K562 (cell line): ENCODE measurements around the gene SLC25A33.

Experiments
- JUND ChIP-seq, 2 experiments: IDR thresholded peaks; 2 replicates in 1 of 2; 3 replicates in 1 of 2; pipeline ENCODE4 v1.6.1; 2011; ENCODE audit warnings: borderline replicate concordance in 2 of 2, low read depth in 2 of 2, low read length in 2 of 2, improper control_type of control experiment in 1 of 2, missing biosample characterization in 1 of 2, missing genetic modification characterization in 1 of 2, missing genetic modification reagents in 1 of 2
- NFYB ChIP-seq: IDR thresholded peaks from 2 replicates; pipeline ENCODE4 v1.6.1; 2011; ENCODE audit warnings: mild to moderate bottlenecking, moderate library complexity; ENCODE audit not compliant: insufficient read length; ENCODE audit errors: extremely low read depth
- POLR2A ChIP-seq: fragments of 450-650 bp; conservative IDR thresholded peaks from 2 replicates; pipeline ENCODE4 v1.6.1; 2016
- POLR2AphosphoS5 ChIP-seq: IDR thresholded peaks from 2 replicates; pipeline ENCODE4 v1.6.1; 2011; ENCODE audit warnings: mild to moderate bottlenecking, low read depth, low read length, moderate library complexity; ENCODE audit not compliant: control insufficient read depth, insufficient read depth
- SIN3A ChIP-seq, 2 experiments: fragments of 150-350 bp in 1 of 2; IDR thresholded peaks; 2 replicates each; pipeline ENCODE4 v1.6.1; 2011 to 2016; ENCODE audit warnings: borderline replicate concordance in 2 of 2, low read depth in 2 of 2, low read length in 2 of 2, mild to moderate bottlenecking in 2 of 2, moderate library complexity in 2 of 2; ENCODE audit not compliant: control insufficient read depth in 1 of 2
- SNIP1 ChIP-seq: fragments of 450-650 bp; IDR thresholded peaks from 2 replicates; pipeline ENCODE4 v1.7.1; 2017; ENCODE audit warnings: low read depth, mild to moderate bottlenecking
- SRSF9 ChIP-seq: fragments of 200-400 bp; formaldehyde crosslinking; IDR thresholded peaks from 2 replicates; pipeline ENCODE4 v1.6.1; 2017; ENCODE audit warnings: low read depth, low read length, borderline replicate concordance
- ZNF589 ChIP-seq: fragments of 200-800 bp; sonication (Bioruptor generic); IDR thresholded peaks from 2 replicates; pipeline ENCODE4 v1.6.1; 2016; ENCODE audit warnings: low read depth, missing genetic modification characterization, missing compliant biosample characterization
- TF ChIP-seq, protein P1 (sequence below), 3 experiments: IDR thresholded peaks in 2 of 3; conservative IDR thresholded peaks in 1 of 3; 2 replicates each; pipeline ENCODE4 v1.5.1; 2011 to 2012; ENCODE audit warnings: low read length in 3 of 3, mild to moderate bottlenecking in 3 of 3, control low read depth in 2 of 3, improper control_type of control experiment in 1 of 3, inconsistent platforms in 1 of 3, low read depth in 1 of 3, mixed read lengths in 1 of 3, moderate library complexity in 1 of 3; ENCODE audit not compliant: insufficient read depth in 2 of 3
- TF ChIP-seq, protein P2 (sequence below), 2 experiments: fragments of 450-650 bp; IDR thresholded peaks; 2 replicates each; pipeline ENCODE4 v1.6.1; 2016; ENCODE audit warnings: mild to moderate bottlenecking in 2 of 2, borderline replicate concordance in 1 of 2, low read depth in 1 of 2, moderate library complexity in 1 of 2

DNA sequence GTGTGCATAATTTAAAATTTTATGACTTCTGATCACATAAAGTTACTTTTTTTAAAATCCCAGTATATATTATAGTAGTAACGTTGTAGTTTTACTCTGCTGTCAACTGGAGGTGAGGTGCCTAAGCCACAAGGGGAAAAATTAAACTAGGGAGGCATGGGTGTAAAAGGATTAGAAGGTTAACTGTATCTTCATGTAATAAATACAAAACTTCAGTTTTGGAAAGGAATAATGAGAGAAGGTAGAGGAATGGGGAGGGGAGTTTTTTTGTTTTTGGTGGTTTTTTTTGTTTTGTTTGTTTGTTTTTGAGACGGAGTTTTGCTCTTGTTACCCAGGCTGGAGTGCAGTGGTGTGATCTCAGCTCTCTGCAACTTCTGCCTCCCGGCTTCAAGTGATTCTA is 5.7 kb downstream of the SLC25A33 start:
- TF ChIP-seq POLR2A (no peak), ZNF589 (no peak), SIN3A (IDR thresholded peaks at IDR 0.05; ENCODE audit: borderline replicate concordance in 2 of 2, control insufficient read depth in 1 of 2, low read depth in 2 of 2, low read length in 2 of 2) (no peak), JUND (IDR thresholded peaks at IDR 0.05; ENCODE audit: borderline replicate concordance, low read depth, low read length) (no peak), JUND (tag; IDR thresholded peaks at IDR 0.05; ENCODE audit: borderline replicate concordance, low read depth, low read length) (no peak), POLR2AphosphoS5 (no peak), SRSF9 (no peak), SNIP1 (no peak), NFYB (no peak)
- TF ChIP-seq, protein P1, sequence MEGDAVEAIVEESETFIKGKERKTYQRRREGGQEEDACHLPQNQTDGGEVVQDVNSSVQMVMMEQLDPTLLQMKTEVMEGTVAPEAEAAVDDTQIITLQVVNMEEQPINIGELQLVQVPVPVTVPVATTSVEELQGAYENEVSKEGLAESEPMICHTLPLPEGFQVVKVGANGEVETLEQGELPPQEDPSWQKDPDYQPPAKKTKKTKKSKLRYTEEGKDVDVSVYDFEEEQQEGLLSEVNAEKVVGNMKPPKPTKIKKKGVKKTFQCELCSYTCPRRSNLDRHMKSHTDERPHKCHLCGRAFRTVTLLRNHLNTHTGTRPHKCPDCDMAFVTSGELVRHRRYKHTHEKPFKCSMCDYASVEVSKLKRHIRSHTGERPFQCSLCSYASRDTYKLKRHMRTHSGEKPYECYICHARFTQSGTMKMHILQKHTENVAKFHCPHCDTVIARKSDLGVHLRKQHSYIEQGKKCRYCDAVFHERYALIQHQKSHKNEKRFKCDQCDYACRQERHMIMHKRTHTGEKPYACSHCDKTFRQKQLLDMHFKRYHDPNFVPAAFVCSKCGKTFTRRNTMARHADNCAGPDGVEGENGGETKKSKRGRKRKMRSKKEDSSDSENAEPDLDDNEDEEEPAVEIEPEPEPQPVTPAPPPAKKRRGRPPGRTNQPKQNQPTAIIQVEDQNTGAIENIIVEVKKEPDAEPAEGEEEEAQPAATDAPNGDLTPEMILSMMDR (IDR thresholded peaks at IDR 0.05 in 2 of 3, conservative IDR thresholded peaks at IDR 0.05 in 1 of 3; ENCODE audit: insufficient read depth in 2 of 3, low read depth in 1 of 3, low read length in 3 of 3): no peak
- TF ChIP-seq, protein P2, sequence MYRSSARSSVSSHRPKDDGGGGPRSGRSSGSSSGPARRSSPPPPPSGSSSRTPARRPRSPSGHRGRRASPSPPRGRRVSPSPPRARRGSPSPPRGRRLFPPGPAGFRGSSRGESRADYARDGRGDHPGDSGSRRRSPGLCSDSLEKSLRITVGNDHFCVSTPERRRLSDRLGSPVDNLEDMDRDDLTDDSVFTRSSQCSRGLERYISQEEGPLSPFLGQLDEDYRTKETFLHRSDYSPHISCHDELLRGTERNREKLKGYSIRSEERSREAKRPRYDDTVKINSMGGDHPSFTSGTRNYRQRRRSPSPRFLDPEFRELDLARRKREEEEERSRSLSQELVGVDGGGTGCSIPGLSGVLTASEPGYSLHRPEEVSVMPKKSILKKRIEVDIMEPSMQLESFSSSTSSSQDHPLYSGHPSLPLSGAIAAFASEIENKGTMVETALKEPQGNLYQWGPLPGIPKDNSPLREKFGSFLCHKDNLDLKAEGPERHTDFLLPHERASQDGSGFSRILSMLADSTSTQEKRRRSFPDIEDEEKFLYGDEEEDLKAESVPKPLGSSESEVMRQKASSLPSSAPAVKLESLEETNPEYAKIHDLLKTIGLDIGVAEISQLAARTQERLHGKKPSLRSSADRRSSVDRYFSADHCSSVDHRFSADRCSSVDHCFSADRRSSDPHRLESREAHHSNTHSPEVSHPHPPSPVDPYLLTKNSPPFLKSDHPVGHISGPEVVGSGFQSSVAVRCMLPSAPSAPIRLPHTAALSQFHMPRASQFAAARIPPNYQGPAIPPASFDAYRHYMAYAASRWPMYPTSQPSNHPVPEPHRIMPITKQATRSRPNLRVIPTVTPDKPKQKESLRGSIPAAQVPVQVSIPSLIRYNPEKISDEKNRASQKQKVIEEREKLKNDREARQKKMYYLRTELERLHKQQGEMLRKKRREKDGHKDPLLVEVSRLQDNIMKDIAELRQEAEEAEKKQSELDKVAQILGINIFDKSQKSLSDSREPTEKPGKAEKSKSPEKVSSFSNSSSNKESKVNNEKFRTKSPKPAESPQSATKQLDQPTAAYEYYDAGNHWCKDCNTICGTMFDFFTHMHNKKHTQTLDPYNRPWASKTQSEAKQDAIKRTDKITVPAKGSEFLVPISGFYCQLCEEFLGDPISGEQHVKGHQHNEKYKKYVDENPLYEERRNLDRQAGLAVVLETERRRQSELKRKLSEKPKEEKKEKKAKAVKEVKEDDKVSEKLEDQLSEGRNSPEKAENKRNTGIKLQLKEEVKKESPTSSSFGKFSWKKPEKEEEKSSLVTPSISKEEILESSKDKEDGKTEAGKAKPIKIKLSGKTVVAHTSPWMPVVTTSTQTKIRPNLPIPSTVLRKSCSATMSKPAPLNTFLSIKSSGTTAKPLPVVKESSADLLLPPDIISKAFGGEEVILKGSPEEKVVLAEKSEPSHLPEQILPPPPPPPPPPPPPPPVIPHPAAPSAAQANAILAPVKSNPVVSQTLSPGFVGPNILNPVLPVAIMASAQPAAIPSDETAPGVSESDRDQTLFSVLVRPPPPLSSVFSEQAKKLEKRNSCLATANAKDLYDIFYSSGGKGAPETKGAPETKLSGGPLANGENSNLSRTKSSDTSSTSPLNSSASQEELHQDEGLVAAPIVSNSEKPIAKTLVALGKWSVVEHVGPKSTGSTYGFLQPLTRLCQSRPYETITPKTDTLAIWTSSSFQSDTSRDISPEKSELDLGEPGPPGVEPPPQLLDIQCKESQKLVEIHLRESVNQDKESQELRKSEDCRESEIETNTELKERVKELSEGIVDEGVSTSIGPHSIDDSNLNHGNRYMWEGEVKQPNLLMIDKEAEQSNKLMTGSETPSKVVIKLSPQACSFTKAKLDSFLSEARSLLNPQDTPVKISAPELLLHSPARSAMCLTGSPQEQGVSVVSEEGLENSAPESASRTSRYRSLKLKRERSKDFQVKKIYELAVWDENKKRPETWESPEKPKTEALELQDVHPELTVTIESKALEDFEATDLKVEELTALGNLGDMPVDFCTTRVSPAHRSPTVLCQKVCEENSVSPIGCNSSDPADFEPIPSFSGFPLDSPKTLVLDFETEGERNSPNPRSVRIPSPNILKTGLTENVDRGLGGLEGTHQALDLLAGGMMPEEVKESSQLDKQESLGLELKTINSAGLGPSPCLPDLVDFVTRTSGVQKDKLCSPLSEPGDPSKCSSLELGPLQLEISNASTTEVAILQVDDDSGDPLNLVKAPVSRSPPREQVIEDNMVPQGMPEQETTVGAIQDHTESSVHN (IDR thresholded peaks at IDR 0.05; ENCODE audit: borderline replicate concordance in 1 of 2, low read depth in 1 of 2): no peak
